ENCODE data around the gene RAB11A.
A peak's percentile ranks its signal among the peaks of the same experiment; 100 is the strongest.

The RAB11A gene

GRCh38 chr15:65822316-65822715, 47.0 kb upstream of the RAB11A start:
- TF ChIP-seq CTCF (conservative IDR thresholded peaks at IDR 0.05; ENCODE audit: low read length): no peak
- TF ChIP-seq EZH2phosphoT487 (IDR thresholded peaks at IDR 0.05; ENCODE audit: borderline replicate concordance): no peak
- Histone ChIP-seq H3K27me3 (ENCODE audit: insufficient read depth, low read length, poor library complexity, severe bottlenecking) (no peaks in the 10 kb centered on the region), H3K4me1 (ENCODE audit: insufficient read depth, low read length, poor library complexity, severe bottlenecking) (peaks cover 20% of the 10 kb centered on the region)

GRCh38 chr15:65824031-65824743, 45.1 kb upstream of the RAB11A start:
- Histone ChIP-seq H3K36me3 (ENCODE audit: insufficient read depth, low read length) (no peaks in the 10 kb centered on the region), H3K4me2 (ENCODE audit: low read depth, low read length, poor library complexity, severe bottlenecking) (no peak overlapping the region), H3K9me3 (ENCODE audit: insufficient read depth, low read depth, low read length) (no peaks in the 10 kb centered on the region), H2AFZ (ENCODE audit: low read length) (no peak overlapping the region), H3K4me1 (ENCODE audit: insufficient read depth, low read length, poor library complexity, severe bottlenecking) (peaks cover 18% of the 10 kb centered on the region), H3K27me3 (ENCODE audit: insufficient read depth, low read length, poor library complexity, severe bottlenecking) (no peaks in the 10 kb centered on the region), H4K20me1 (ENCODE audit: insufficient read depth, low read length, poor library complexity, severe bottlenecking) (no peaks in the 10 kb centered on the region), H3K9ac (ENCODE audit: low read depth, low read length, poor library complexity, severe bottlenecking) (no peak overlapping the region), H3F3A (ENCODE audit: low read depth) (no peaks in the 10 kb centered on the region), H3K4me3 (ENCODE audit: low read length, poor library complexity, severe bottlenecking) (no peak overlapping the region), H3K79me2 (ENCODE audit: insufficient read depth, low read length) (no peaks in the 10 kb centered on the region), H3K9me2 (replicated peaks; ENCODE audit: low read depth, low read length) (no peaks in the 10 kb centered on the region)
- TF ChIP-seq CTCF (conservative IDR thresholded peaks at IDR 0.05; ENCODE audit: low read length) (peak; percentile 50), EZH2phosphoT487 (IDR thresholded peaks at IDR 0.05; ENCODE audit: borderline replicate concordance) (no peak)

More at GRCh38 chr15:65822316-65822715, 47.0 kb upstream of the RAB11A start:
- Histone ChIP-seq H2AFZ (ENCODE audit: low read length) (no peak overlapping the region), H3K4me3 (ENCODE audit: low read length, poor library complexity, severe bottlenecking) (no peak overlapping the region), H3K9ac (ENCODE audit: low read depth, low read length, poor library complexity, severe bottlenecking) (no peak overlapping the region), H3K9me2 (replicated peaks; ENCODE audit: low read depth, low read length) (no peaks in the 10 kb centered on the region), H3K4me2 (ENCODE audit: low read depth, low read length, poor library complexity, severe bottlenecking) (no peak overlapping the region), H4K20me1 (ENCODE audit: insufficient read depth, low read length, poor library complexity, severe bottlenecking) (no peaks in the 10 kb centered on the region), H3K36me3 (ENCODE audit: insufficient read depth, low read length) (no peaks in the 10 kb centered on the region), H3K9me3 (ENCODE audit: insufficient read depth, low read depth, low read length) (no peaks in the 10 kb centered on the region), H3K79me2 (ENCODE audit: insufficient read depth, low read length) (no peaks in the 10 kb centered on the region), H3F3A (ENCODE audit: low read depth) (no peaks in the 10 kb centered on the region)

DNA sequence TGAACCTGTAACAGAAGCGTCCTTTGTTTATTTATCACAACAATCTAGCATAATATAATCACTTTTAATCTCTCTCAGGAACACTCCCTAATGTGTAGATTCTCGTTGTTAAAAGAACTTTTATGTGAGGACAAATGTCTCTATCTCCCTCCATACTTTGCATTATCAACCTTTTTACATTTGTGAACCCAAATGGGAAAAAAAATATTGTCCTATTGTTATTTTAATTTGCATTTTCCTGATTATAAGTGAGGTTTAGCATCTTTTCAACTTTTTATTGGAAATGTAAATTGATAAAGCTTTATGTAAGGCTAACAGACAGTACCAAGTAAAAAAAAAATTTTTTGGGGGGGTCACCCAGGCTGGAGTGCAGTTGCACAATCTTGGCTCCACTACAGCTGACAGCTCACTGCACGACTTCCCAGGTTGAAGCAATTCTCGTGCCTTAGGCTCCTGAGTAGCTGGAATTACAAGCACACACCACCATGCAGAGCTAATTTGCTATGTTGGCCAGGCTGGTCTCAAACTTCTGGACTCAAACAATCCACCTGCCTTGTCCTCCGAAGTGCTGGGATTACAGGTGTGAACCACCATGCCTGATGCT, 44.2 kb upstream of the RAB11A start:
- TF ChIP-seq CTCF (conservative IDR thresholded peaks at IDR 0.05; ENCODE audit: low read length) (no peak), EZH2phosphoT487 (IDR thresholded peaks at IDR 0.05; ENCODE audit: borderline replicate concordance) (no peak)
- H3K9me3 ChIP-seq (ENCODE audit: insufficient read depth, low read depth, low read length): no peaks in the 10 kb centered on the region
- no peak overlapping the region for H3K9ac ChIP-seq (ENCODE audit: low read depth, low read length, poor library complexity, severe bottlenecking)
- no peaks in the 10 kb centered on the region for H3K27me3 ChIP-seq (ENCODE audit: insufficient read depth, low read length, poor library complexity, severe bottlenecking)
- H4K20me1 ChIP-seq (ENCODE audit: insufficient read depth, low read length, poor library complexity, severe bottlenecking): no peaks in the 10 kb centered on the region
- no peak overlapping the region for H3K4me2 ChIP-seq (ENCODE audit: low read depth, low read length, poor library complexity, severe bottlenecking)
- no peaks in the 10 kb centered on the region for H3K79me2 ChIP-seq (ENCODE audit: insufficient read depth, low read length)
- no peak overlapping the region for H3K4me3 ChIP-seq (ENCODE audit: low read length, poor library complexity, severe bottlenecking)
- H2AFZ ChIP-seq (ENCODE audit: low read length): no peak overlapping the region
- peaks cover 10% of the 10 kb centered on the region for H3K4me1 ChIP-seq (ENCODE audit: insufficient read depth, low read length, poor library complexity, severe bottlenecking)
- H3K9me2 ChIP-seq (replicated peaks; ENCODE audit: low read depth, low read length): no peaks in the 10 kb centered on the region
- no peaks in the 10 kb centered on the region for H3F3A ChIP-seq (ENCODE audit: low read depth)
- no peaks in the 10 kb centered on the region for H3K36me3 ChIP-seq (ENCODE audit: insufficient read depth, low read length)
